HepG2 (cell line): ENCODE data around the gene CHD2. TPM values are rescaled to one million over a fixed set of nuclear protein-coding genes. Genes with fewer than 3 reads are reported as not detected.

ENCODE experiments used
- ATAC-seq: fragments of 200-7000 bp; cut with Tn5 transposase; 3 replicates; pipeline ENCODE4 v1.9.1; 2020; ENCODE audit warnings: mild to moderate bottlenecking, moderate library complexity
- BruUV-seq: library from RNA; stranded (reverse); fragments of 400-500 nt; replicated peaks from 2 replicates; lab custom pipeline; 2021; lab: Mats Ljungman, UMichigan
- CTCF ChIA-PET: fragments of 300-600 bp; formaldehyde crosslinking; extraction: SDS; loops from one replicate; lab custom pipeline; 2021; ENCODE audit warnings: low total read pairs, inconsistent platforms, low intra/inter-chr PET ratio; lab: Yijun Ruan, JAX
- POLR2A ChIA-PET: fragments of 350-600 bp; sonication (Branson Sonifier 250); formaldehyde crosslinking; loops from one replicate; lab custom pipeline; 2020; ENCODE audit warnings: antibody characterized with exemption, inconsistent platforms; lab: Yijun Ruan, JAX
- DNase-seq: peaks from one replicate; pipeline ENCODE4 v3.0.0-alpha.2; 2015; ENCODE audit warnings: low spot score
- FAIRE-seq: peaks from 3 replicates; lab custom pipeline; 2011; peaks lifted over from hg19 to GRCh38; lab: Jason Lieb, UNC
- H2AFZ ChIP-seq: one replicate; pipeline ENCODE4 v1.6.1; 2011; ENCODE audit warnings: low read length, inconsistent platforms
- H3K27ac ChIP-seq: fragments of 300-600 bp; 3 replicates; pipeline ENCODE4 v1.8.0; 2011; ENCODE audit warnings: mixed run types, mild to moderate bottlenecking, mixed read lengths, low read length, inconsistent platforms; ENCODE audit not compliant: insufficient read depth; ENCODE audit errors: extremely low read length
- H3K27me3 ChIP-seq, 2 experiments: fragments of 200-600 bp in 1 of 2; 2 replicates in 1 of 2; 3 replicates in 1 of 2; pipeline versions ENCODE4 v1.6.0 to v1.8.0; 2011; ENCODE audit warnings: low read length in 2 of 2, mild to moderate bottlenecking in 2 of 2, moderate library complexity in 2 of 2, inconsistent platforms in 1 of 2; ENCODE audit not compliant: insufficient read depth in 2 of 2, control insufficient read depth in 1 of 2
- H3K36me3 ChIP-seq, 2 experiments: fragments of 200-600 bp in 1 of 2; replicated peaks in 1 of 2; 2 replicates in 1 of 2; 3 replicates in 1 of 2; pipeline versions ENCODE4 v1.5.1 to v1.8.0; 2011; ENCODE audit warnings: low read length in 2 of 2, inconsistent platforms in 1 of 2; ENCODE audit not compliant: insufficient read depth in 2 of 2, control insufficient read depth in 1 of 2
- H3K4me1 ChIP-seq: 2 replicates; pipeline ENCODE4 v1.5.1; 2012; ENCODE audit warnings: low read length, inconsistent platforms; ENCODE audit not compliant: insufficient read depth
- H3K4me2 ChIP-seq: 2 replicates; pipeline ENCODE4 v1.6.0; 2011; ENCODE audit warnings: low read depth, low read length, inconsistent platforms
- H3K4me3 ChIP-seq, 3 experiments: fragments of 200-600 bp in 1 of 3; sonication (generic), shearing (Covaris generic) in 1 of 3; replicated peaks in 1 of 3; 2 replicates each; pipeline ENCODE4 v1.5.1; 2011 to 2016; ENCODE audit warnings: low read length in 3 of 3, inconsistent platforms in 2 of 3, low read depth in 2 of 3, mild to moderate bottlenecking in 2 of 3, control low read depth in 1 of 3, mixed read lengths in 1 of 3; ENCODE audit not compliant: insufficient read depth in 1 of 3
- H3K79me2 ChIP-seq: one replicate; pipeline ENCODE4 v1.6.1; 2011; ENCODE audit warnings: low read length, inconsistent platforms; ENCODE audit not compliant: insufficient read depth
- H3K9ac ChIP-seq: 2 replicates; pipeline ENCODE4 v1.6.0; 2011; ENCODE audit warnings: mild to moderate bottlenecking, low read depth, low read length, inconsistent platforms; ENCODE audit not compliant: insufficient read depth
- H3K9me3 ChIP-seq: 2 replicates; pipeline ENCODE4 v1.5.1; 2012; ENCODE audit warnings: mild to moderate bottlenecking, low read length
- H4K20me1 ChIP-seq: 2 replicates; pipeline ENCODE4 v1.6.0; 2011; ENCODE audit warnings: inconsistent platforms, mild to moderate bottlenecking, low read length, moderate library complexity; ENCODE audit not compliant: insufficient read depth
- AGO1 ChIP-seq: fragments of 200-400 bp; formaldehyde crosslinking; IDR thresholded peaks from 2 replicates; pipeline ENCODE4 v1.6.1; 2017; ENCODE audit warnings: mild to moderate bottlenecking, low read depth, low read length, moderate library complexity; ENCODE audit not compliant: poor library complexity, severe bottlenecking
- AGO2 ChIP-seq: fragments of 200-400 bp; formaldehyde crosslinking; optimal IDR thresholded peaks from 2 replicates; pipeline ENCODE3; 2017; ENCODE audit warnings: mild to moderate bottlenecking, low read depth, low read length, moderate library complexity
- ATM ChIP-seq: fragments of 450-650 bp; IDR thresholded peaks from 2 replicates; pipeline ENCODE4 v1.7.1; 2017; ENCODE audit warnings: mild to moderate bottlenecking, borderline replicate concordance
- CBFB ChIP-seq: sonication (generic); formaldehyde crosslinking; IDR thresholded peaks from 2 replicates; pipeline ENCODE4 v1.4.0; 2020; ENCODE audit warnings: missing genetic modification reagents
- KLF12 ChIP-seq: sonication (generic); formaldehyde crosslinking; IDR thresholded peaks from 2 replicates; pipeline ENCODE4 v1.4.0; 2020; ENCODE audit warnings: missing genetic modification reagents, borderline replicate concordance
- MBNL3 ChIP-seq: fragments of 250-450 bp; sonication (Bioruptor Pico); conservative IDR thresholded peaks from 2 replicates; pipeline ENCODE4 v1.8.0; 2022; ENCODE audit warnings: mild to moderate bottlenecking, inconsistent platforms
- MIER2 ChIP-seq: IDR thresholded peaks from 2 replicates; pipeline ENCODE4 v1.6.1; 2016; ENCODE audit warnings: missing biosample characterization, missing genetic modification reagents
- PAF1 ChIP-seq: IDR thresholded peaks from 2 replicates; pipeline ENCODE4 v1.6.1; 2016; ENCODE audit warnings: missing genetic modification reagents, missing compliant biosample characterization
- POGK ChIP-seq: sonication (generic); formaldehyde crosslinking; conservative IDR thresholded peaks from 2 replicates; pipeline ENCODE4 v1.8.0; 2022; ENCODE audit warnings: mild to moderate bottlenecking, moderate library complexity, missing genetic modification reagents
- POLR2G ChIP-seq: fragments of 200-400 bp; formaldehyde crosslinking; IDR thresholded peaks from 2 replicates; pipeline ENCODE4 v1.6.1; 2018; ENCODE audit warnings: mild to moderate bottlenecking, low read depth, low read length, moderate library complexity
- RFX5 ChIP-seq: IDR thresholded peaks from 2 replicates; pipeline ENCODE4 v1.6.1; 2011; ENCODE audit warnings: low read depth, low read length, improper control_type of control experiment
- RNF2 ChIP-seq: fragments of 450-650 bp; conservative IDR thresholded peaks from 2 replicates; pipeline ENCODE4 v1.6.1; 2016; ENCODE audit warnings: low read depth
- THAP8 ChIP-seq: sonication (generic); formaldehyde crosslinking; IDR thresholded peaks from 2 replicates; pipeline ENCODE4 v1.5.1; 2020; ENCODE audit warnings: missing genetic modification reagents, mild to moderate bottlenecking, borderline replicate concordance
- ZBTB7A ChIP-seq: sonication (generic); formaldehyde crosslinking; IDR thresholded peaks from 2 replicates; pipeline ENCODE4 v1.8.0; 2022; ENCODE audit warnings: mild to moderate bottlenecking, missing genetic modification reagents
- ZFAT ChIP-seq: sonication (generic); formaldehyde crosslinking; conservative IDR thresholded peaks from 2 replicates; pipeline ENCODE4 v1.8.1; 2023; ENCODE audit warnings: missing genetic modification reagents, inconsistent platforms
- ZFP1 ChIP-seq: IDR thresholded peaks from 2 replicates; pipeline ENCODE4 v1.6.1; 2016
- ZNF33A ChIP-seq: sonication (generic); formaldehyde crosslinking; IDR thresholded peaks from 2 replicates; pipeline ENCODE4 v1.5.1; 2020; ENCODE audit warnings: missing genetic modification reagents, mild to moderate bottlenecking, moderate library complexity, borderline replicate concordance
- ZNF33B ChIP-seq: sonication (generic); formaldehyde crosslinking; IDR thresholded peaks from 2 replicates; pipeline ENCODE4 v1.5.1; 2020; ENCODE audit warnings: mild to moderate bottlenecking, missing genetic modification reagents
- ZNF644 ChIP-seq: IDR thresholded peaks from 2 replicates; pipeline ENCODE4 v1.6.1; 2016; ENCODE audit warnings: low read depth
- WGBS: methylation state at CpG from one replicate; pipeline ENCODE4 v1.1.6; 2017; ENCODE audit warnings: low lambda C conversion rate; 5-methylcytosine and 5-hydroxymethylcytosine counted together
- in situ Hi-C: cut with HindIII; loops from 2 replicates; pipeline ENCODE4 v1.10.0; 2017; ENCODE audit warnings: low pct_unique_long_range_greater_than_20kb; ENCODE audit not compliant: extremely low pct_ligation_motif_present
- intact Hi-C: fragments of 100-400 bp; cut with micrococcal nuclease; formaldehyde crosslinking; loops from one replicate; pipeline ENCODE4 v1.10.0; 2022; ENCODE audit not compliant: unreplicated experiment
- polyA plus RNA-seq, 8 experiments: library from polyadenylated mRNA; depleted of rRNA in 3 of 8; stranded (reverse) in 7 of 8; unstranded in 1 of 8; fragments of >200 nt; fragmentation: Illumina TruSeq in 4 of 8; extraction: Trizol in 4 of 8; gene quantifications; 2 replicates each; pipeline versions ENCODE4 v1.2.1 to v1.2.3, GENCODE V29; 2011 to 2016; ENCODE audit warnings: low read depth in 4 of 8, missing spikeins in 1 of 8, mixed read lengths in 1 of 8; ENCODE audit not compliant: insufficient read depth in 1 of 8
- total RNA-seq, 5 experiments: library from RNA; depleted of rRNA; stranded (reverse); fragments of >200 nt; fragmentation: Illumina TruSeq; extraction: Trizol; gene quantifications; 2 replicates each; pipeline ENCODE4 v1.2.3, GENCODE V29; 2016; ENCODE audit warnings: low read depth in 1 of 5

Gene CHD2
- total and polyA plus RNA-seq, 2 of the 13 experiments (the other 11 are each of a cell fraction or from before 2014, with no cell fraction given) = 54.0 to 54.1 TPM

- Histone ChIP-seq H3K27me3 (0 out of 5 replicates have a peak, but pooled peaks cover 0 to 8% of the 10 kb centered on the region in 2 experiments), H3K36me3 (peaks cover 15 to 26% of the 10 kb centered on the region in 2 experiments; a peak in 4 of 5 replicates), H2AFZ (no peak overlapping the region), H3K9me3 (no peaks in the 10 kb centered on the region), H3K27ac (no peak overlapping the region), H3K4me2 (peak overlapping the region; percentile 79), H4K20me1 (peaks cover 12% of the 10 kb centered on the region; the same call in 1 of the 2 replicates), H3K79me2 (no peaks in the 10 kb centered on the region), H3K4me3 (no peak overlapping the region), H3K4me1 (peaks cover 19% of the 10 kb centered on the region), H3K9ac (no peak overlapping the region)
- DNase-seq (no peak), FAIRE-seq (no peak), ATAC-seq (peak; percentile 2)
- TF ChIP-seq KLF12 (CRISPR knock-in tag) (no peak), POGK (CRISPR knock-in tag) (no peak), THAP8 (CRISPR knock-in tag) (no peak), ZBTB7A (CRISPR knock-in tag) (no peak), AGO2 (peak; percentile 10), PAF1 (CRISPR knock-in tag) (no peak), RFX5 (no peak), ZNF33A (no peak), MBNL3 (CRISPR knock-in tag) (no peak), CBFB (no peak), AGO1 (peak; percentile 1), POLR2G (peak; percentile 36), MIER2 (CRISPR knock-in tag) (no peak), ZNF33B (CRISPR knock-in tag) (no peak), ZFP1 (CRISPR knock-in tag) (no peak), ZFAT (CRISPR knock-in tag) (no peak), ATM (no peak), ZNF644 (CRISPR knock-in tag) (no peak), RNF2 (no peak)
- WGBS = 40% methylated on average over 10 of the region's 17 CpGs
- CTCF ChIA-PET = interaction anchor here (2.8 kb wide), 1 partner anchor 1090 kb away, joined by 30 read pairs; no protein-coding TSS in a partner anchor
- no TSS peak for BruUV-seq
- POLR2A ChIA-PET = no interaction called here
- in situ Hi-C loops (no loop called here), intact Hi-C loops (no loop called here)
These were observed 129.2 kb downstream of the CHD2 start for GRCh38 chr15:93029214-93029835.
